K562 (cell line): Measurements from ENCODE around the gene ST6GALNAC1. TPM values are rescaled to one million over a fixed set of nuclear protein-coding genes. Genes with fewer than 3 reads are reported as not detected.

Experiments
- ATAC-seq: fragments of 200-7000 bp; cut with Tn5 transposase; 3 replicates; pipeline ENCODE4 v1.9.1; 2020; ENCODE audit warnings: moderate library complexity
- BruUV-seq: library from RNA; stranded (reverse); fragments of 400-500 nt; replicated peaks from 2 replicates; lab custom pipeline; 2021; lab: Mats Ljungman, UMichigan
- CTCF ChIA-PET: fragments of 300-600 bp; formaldehyde crosslinking; extraction: SDS; loops from one replicate; lab custom pipeline; 2021; ENCODE audit warnings: low intra/inter-chr PET ratio; lab: Yijun Ruan, JAX
- POLR2A ChIA-PET: fragments of 300-600, 350-650 bp; sonication (Branson Sonifier 250); formaldehyde crosslinking; extraction: SDS; loops from one replicate; lab custom pipeline; 2021; ENCODE audit warnings: antibody characterized with exemption, inconsistent platforms; lab: Yijun Ruan, JAX
- DNase-seq, 4 experiments: peaks; one replicate each; pipeline versions ENCODE4 v3.0.0 to v3.0.0-alpha.2; 2011 to 2018; ENCODE audit warnings: low spot score in 3 of 4, mixed read lengths in 3 of 4; ENCODE audit errors: extremely low read depth in 1 of 4
- FAIRE-seq: peaks from 2 replicates; lab custom pipeline; 2011; peaks lifted over from hg19 to GRCh38; lab: Jason Lieb, UNC
- H2AFZ ChIP-seq: 2 replicates; pipeline ENCODE4 v1.6.0; 2011; ENCODE audit warnings: low read depth, low read length, control low read depth, inconsistent platforms
- H3K27ac ChIP-seq: fragments of 200-600 bp; 3 replicates; pipeline ENCODE4 v1.8.0; 2011; ENCODE audit warnings: low read depth, mild to moderate bottlenecking, control low read depth, inconsistent platforms, low read length, moderate library complexity, mixed read lengths; ENCODE audit errors: extremely low read depth
- H3K27me3 ChIP-seq, 2 experiments: fragments of 300-600 bp in 1 of 2; 2 replicates in 1 of 2; 3 replicates in 1 of 2; pipeline versions ENCODE4 v1.6.0 to v1.8.0; 2011; ENCODE audit warnings: inconsistent platforms in 2 of 2, low read length in 2 of 2, mild to moderate bottlenecking in 1 of 2, mixed read lengths in 1 of 2, moderate library complexity in 1 of 2; ENCODE audit not compliant: control insufficient read depth in 2 of 2, insufficient read depth in 2 of 2
- H3K36me3 ChIP-seq: fragments of 300-600 bp; 3 replicates; pipeline ENCODE4 v1.8.0; 2011; ENCODE audit warnings: mild to moderate bottlenecking, low read length, inconsistent platforms; ENCODE audit not compliant: control insufficient read depth, insufficient read depth
- H3K4me1 ChIP-seq, 2 experiments: fragments of 200-600 bp in 1 of 2; replicated peaks in 1 of 2; 2 replicates in 1 of 2; 3 replicates in 1 of 2; pipeline versions ENCODE4 v1.5.1 to v1.8.0; 2011; ENCODE audit warnings: inconsistent platforms in 2 of 2, low read length in 2 of 2, mild to moderate bottlenecking in 1 of 2, mixed read lengths in 1 of 2, moderate library complexity in 1 of 2; ENCODE audit not compliant: control insufficient read depth in 2 of 2, insufficient read depth in 2 of 2
- H3K4me2 ChIP-seq: 2 replicates; pipeline ENCODE4 v1.6.1; 2011; ENCODE audit warnings: low read length, control low read depth, inconsistent platforms, mixed read lengths; ENCODE audit not compliant: insufficient read depth
- H3K4me3 ChIP-seq: fragments of 200-600 bp; sonication (generic), shearing (Covaris generic); 2 replicates; pipeline ENCODE4 v1.5.1; 2016; ENCODE audit warnings: control low read depth, inconsistent platforms
- H3K79me2 ChIP-seq: fragments of 200-600 bp; 3 replicates; pipeline ENCODE4 v1.8.0; 2011; ENCODE audit warnings: low read length, inconsistent platforms; ENCODE audit not compliant: control insufficient read depth, insufficient read depth
- H3K9ac ChIP-seq, 2 experiments: 2 replicates each; pipeline versions ENCODE4 v1.6.0 to v1.6.1; 2011; ENCODE audit warnings: low read depth in 2 of 2, low read length in 2 of 2, control low read depth in 1 of 2, inconsistent platforms in 1 of 2, mild to moderate bottlenecking in 1 of 2, mixed read lengths in 1 of 2; ENCODE audit not compliant: insufficient read depth in 1 of 2
- H3K9me1 ChIP-seq: one replicate; pipeline ENCODE4 v1.6.0; 2011; ENCODE audit warnings: inconsistent platforms, mild to moderate bottlenecking, low read length, moderate library complexity; ENCODE audit not compliant: control insufficient read depth, insufficient read depth
- H3K9me3 ChIP-seq: replicated peaks from 2 replicates; pipeline ENCODE4 v1.5.1; 2011; ENCODE audit warnings: low read depth, low read length, inconsistent platforms; ENCODE audit not compliant: control insufficient read depth, insufficient read depth
- H4K20me1 ChIP-seq: replicated peaks from 2 replicates; pipeline ENCODE4 v1.6.1; 2011; ENCODE audit warnings: low read length, inconsistent platforms, mixed read lengths; ENCODE audit not compliant: control insufficient read depth, insufficient read depth
- CBFA2T2 ChIP-seq: fragments of 450-650 bp; conservative IDR thresholded peaks from 2 replicates; pipeline ENCODE4 v1.6.1; 2017; ENCODE audit warnings: mild to moderate bottlenecking
- FOXA1 ChIP-seq: fragments of 450-650 bp; IDR thresholded peaks from 2 replicates; pipeline ENCODE4 v1.6.1; 2016; ENCODE audit warnings: mild to moderate bottlenecking, borderline replicate concordance
- JUN ChIP-seq, 2 experiments: sonication (generic) in 1 of 2; formaldehyde crosslinking in 1 of 2; IDR thresholded peaks; 2 replicates each; pipeline versions ENCODE4 v1.6.1 to v1.8.0; 2012 to 2022; ENCODE audit warnings: borderline replicate concordance in 2 of 2, mild to moderate bottlenecking in 2 of 2, improper control_type of control experiment in 1 of 2, low read depth in 1 of 2, low read length in 1 of 2, missing genetic modification reagents in 1 of 2
- RCOR1 ChIP-seq, 2 experiments: IDR thresholded peaks; 2 replicates each; pipeline ENCODE4 v1.6.1; 2012; ENCODE audit warnings: low read depth in 2 of 2, low read length in 2 of 2, borderline replicate concordance in 1 of 2, improper control_type of control experiment in 1 of 2
- SETDB1 ChIP-seq: IDR thresholded peaks from one replicate; pipeline ENCODE4 v1.6.1; 2012; ENCODE audit warnings: low read length, control low read depth, inconsistent platforms
- ZNF133 ChIP-seq: fragments of 250-450 bp; sonication (Bioruptor Pico); IDR thresholded peaks from 2 replicates; pipeline ENCODE4 v1.4.0; 2020; ENCODE audit warnings: mild to moderate bottlenecking
- WGBS: fragments of 100-300 bp; shearing (Covaris generic); methylation state at CpG from one replicate; pipeline ENCODE4 v1.1.6; 2016; ENCODE audit warnings: low coverage, mixed read lengths; ENCODE audit not compliant: insufficient coverage; ENCODE audit errors: missing lambda C conversion rate; 5-methylcytosine and 5-hydroxymethylcytosine counted together
- in situ Hi-C: fragments of 300-500 bp; cut with MboI; formaldehyde crosslinking; loops from 4 replicates; pipeline ENCODE4 v1.15.0; 2018; ENCODE audit warnings: inconsistent platforms, mixed read lengths
- intact Hi-C: fragments of 100-400 bp; cut with micrococcal nuclease; formaldehyde crosslinking; loops from 2 replicates; pipeline ENCODE4 v1.14.2; 2022
- polyA plus RNA-seq, 8 experiments: library from polyadenylated mRNA; depleted of rRNA in 4 of 8; stranded (reverse) in 5 of 8; unstranded in 3 of 8; fragments of >200 nt; fragmentation: Nextera tagmentation in 2 of 8; fragmentation: Illumina TruSeq in 1 of 8; extraction: Ambion mirVana in 2 of 8; extraction: Trizol in 1 of 8; gene quantifications; 2 replicates each; pipeline versions ENCODE4 v1.2.1 to v1.2.3, GENCODE V29; 2011 to 2014; ENCODE audit warnings: inconsistent platforms in 1 of 8, missing spikeins in 1 of 8
- total RNA-seq, 7 experiments: library from RNA; depleted of rRNA in 6 of 7; stranded (reverse); fragments of >200 nt in 6 of 7; fragmentation: Illumina TruSeq in 2 of 7; extraction: Trizol in 2 of 7; gene quantifications; 2 replicates each; pipeline versions ENCODE4 v1.2.1 to v1.2.3, GENCODE V29; 2011 to 2021; ENCODE audit warnings: low replicate concordance in 1 of 7
- TF ChIP-seq, protein P1 (sequence below): fragments of 250-450 bp; sonication (Bioruptor Pico); IDR thresholded peaks from 2 replicates; pipeline ENCODE4 v1.8.0; 2022; ENCODE audit warnings: inconsistent platforms, mild to moderate bottlenecking, moderate library complexity, borderline replicate concordance

Gene ST6GALNAC1
- total and polyA plus RNA-seq, 9 of the 15 experiments (the other 6 are each of a cell fraction or from before 2014, with no cell fraction given): 20.6 to 68.4 (median 50.5) TPM

DNA sequence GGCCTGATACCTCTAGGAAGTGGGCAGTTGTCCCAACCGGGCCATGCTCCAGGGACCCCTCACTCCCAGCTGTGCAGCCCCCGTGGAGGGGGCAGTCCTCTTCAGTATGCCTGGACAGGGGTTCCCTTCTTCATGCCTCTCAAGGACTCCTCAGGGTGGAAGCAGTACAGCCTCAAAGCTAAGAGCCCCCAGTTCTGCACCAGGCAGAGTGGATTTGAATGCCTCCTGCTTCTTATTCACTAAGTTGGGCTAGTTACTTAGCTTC, 23.9 kb upstream of the ST6GALNAC1 start (continued):
- TF ChIP-seq, protein P1, sequence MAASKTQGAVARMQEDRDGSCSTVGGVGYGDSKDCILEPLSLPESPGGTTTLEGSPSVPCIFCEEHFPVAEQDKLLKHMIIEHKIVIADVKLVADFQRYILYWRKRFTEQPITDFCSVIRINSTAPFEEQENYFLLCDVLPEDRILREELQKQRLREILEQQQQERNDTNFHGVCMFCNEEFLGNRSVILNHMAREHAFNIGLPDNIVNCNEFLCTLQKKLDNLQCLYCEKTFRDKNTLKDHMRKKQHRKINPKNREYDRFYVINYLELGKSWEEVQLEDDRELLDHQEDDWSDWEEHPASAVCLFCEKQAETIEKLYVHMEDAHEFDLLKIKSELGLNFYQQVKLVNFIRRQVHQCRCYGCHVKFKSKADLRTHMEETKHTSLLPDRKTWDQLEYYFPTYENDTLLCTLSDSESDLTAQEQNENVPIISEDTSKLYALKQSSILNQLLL: no peak
- no peak for TF ChIP-seq CBFA2T2
- TF ChIP-seq RCOR1 (IDR thresholded peaks at IDR 0.05; ENCODE audit: borderline replicate concordance in 1 of 2, low read depth in 2 of 2, low read length in 2 of 2): no peak
- TF ChIP-seq ZNF133 (CRISPR knock-in tag): no peak
- TF ChIP-seq FOXA1: no peak
- TF ChIP-seq JUN (IDR thresholded peaks at IDR 0.05; ENCODE audit: borderline replicate concordance, low read depth, low read length): no peak
- no peak for TF ChIP-seq JUN (CRISPR knock-in tag; IDR thresholded peaks at IDR 0.05; ENCODE audit: borderline replicate concordance)

DNA sequence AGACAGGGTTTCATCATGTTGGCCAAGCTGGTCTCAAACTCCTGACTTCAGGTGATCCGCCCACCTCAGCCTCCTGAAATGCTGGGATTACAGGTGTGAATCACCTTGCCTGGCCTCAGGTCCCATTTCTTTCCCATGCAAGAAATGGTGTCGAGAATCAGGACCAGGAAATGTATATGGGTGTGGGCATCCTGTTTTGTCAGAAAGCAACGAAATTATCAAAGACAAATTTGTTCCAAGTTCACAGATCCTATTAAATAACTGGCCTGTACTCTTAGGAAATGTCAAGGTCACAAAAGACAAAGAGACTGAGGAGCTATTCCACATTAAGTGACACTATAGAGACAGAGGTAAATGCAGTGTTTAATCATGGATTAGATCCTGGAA, 17.1 kb upstream of the ST6GALNAC1 start:
- H4K20me1 ChIP-seq: no peaks in the 10 kb centered on the region
- H3K79me2 ChIP-seq: no peaks in the 10 kb centered on the region
- no peak overlapping the region for H3K4me3 ChIP-seq
- H3K9me1 ChIP-seq: no peaks in the 10 kb centered on the region
- H3K36me3 ChIP-seq: no peaks in the 10 kb centered on the region
- H3K9me3 ChIP-seq: no peaks in the 10 kb centered on the region
- intact Hi-C loops (no loop called here), in situ Hi-C loops (no loop called here)
- H3K27ac ChIP-seq: no peak overlapping the region
- no peak overlapping the region for H3K4me2 ChIP-seq
- H3K9ac ChIP-seq: no peak overlapping the region
- peaks cover 17 to 19% of the 10 kb centered on the region in 2 experiments for H3K4me1 ChIP-seq
- CTCF ChIA-PET: no interaction called here
- 52% methylated on average over 3 of the region's 3 CpGs for WGBS
- no TSS peak for BruUV-seq
- peak overlapping the region; percentile 22; the same call in 1 of the 2 replicates for H2AFZ ChIP-seq
- POLR2A ChIA-PET: interaction anchor here (0.6 to 1.6 kb wide), 3 partner anchors 15 to 152 kb away, joined by 3 to 5 read pairs (median 5); partner anchors contain the start of gene ST6GALNAC1
- FAIRE-seq (no peak), DNase-seq (no peak), ATAC-seq (no peak)
- TF ChIP-seq SETDB1: no peak
- H3K27me3 ChIP-seq: no peaks in the 10 kb centered on the region
